ENCODE results near the gene GMPR2.

Gene GMPR2

DNA sequence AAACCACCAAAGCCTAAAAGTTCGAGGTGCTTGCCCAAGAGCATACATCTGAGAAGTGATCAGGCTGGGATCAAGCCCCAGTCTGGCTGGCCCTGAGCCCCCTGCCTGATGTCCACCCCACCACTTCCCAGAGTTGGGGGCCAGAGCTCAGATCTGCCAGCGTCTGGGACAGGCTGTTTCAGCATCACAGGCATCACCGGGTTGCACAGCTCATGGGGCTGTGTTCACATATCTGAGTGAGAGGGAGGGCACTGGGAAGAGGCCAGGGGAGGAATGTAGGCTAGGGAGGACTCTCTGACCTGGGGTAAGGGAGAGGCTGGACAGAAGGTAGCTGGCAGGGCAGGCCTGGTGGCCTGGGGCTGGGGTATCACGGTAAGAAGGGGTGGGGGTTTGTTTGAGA, 24.2 kb downstream of the GMPR2 start:
- TF ChIP-seq, protein P1, sequence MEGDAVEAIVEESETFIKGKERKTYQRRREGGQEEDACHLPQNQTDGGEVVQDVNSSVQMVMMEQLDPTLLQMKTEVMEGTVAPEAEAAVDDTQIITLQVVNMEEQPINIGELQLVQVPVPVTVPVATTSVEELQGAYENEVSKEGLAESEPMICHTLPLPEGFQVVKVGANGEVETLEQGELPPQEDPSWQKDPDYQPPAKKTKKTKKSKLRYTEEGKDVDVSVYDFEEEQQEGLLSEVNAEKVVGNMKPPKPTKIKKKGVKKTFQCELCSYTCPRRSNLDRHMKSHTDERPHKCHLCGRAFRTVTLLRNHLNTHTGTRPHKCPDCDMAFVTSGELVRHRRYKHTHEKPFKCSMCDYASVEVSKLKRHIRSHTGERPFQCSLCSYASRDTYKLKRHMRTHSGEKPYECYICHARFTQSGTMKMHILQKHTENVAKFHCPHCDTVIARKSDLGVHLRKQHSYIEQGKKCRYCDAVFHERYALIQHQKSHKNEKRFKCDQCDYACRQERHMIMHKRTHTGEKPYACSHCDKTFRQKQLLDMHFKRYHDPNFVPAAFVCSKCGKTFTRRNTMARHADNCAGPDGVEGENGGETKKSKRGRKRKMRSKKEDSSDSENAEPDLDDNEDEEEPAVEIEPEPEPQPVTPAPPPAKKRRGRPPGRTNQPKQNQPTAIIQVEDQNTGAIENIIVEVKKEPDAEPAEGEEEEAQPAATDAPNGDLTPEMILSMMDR (IDR thresholded peaks at IDR 0.05; ENCODE audit: low read depth, low read length): no peak
- no peak overlapping the region for H3K4me3 ChIP-seq (ENCODE audit: low read depth, low read length)
- DNase-seq: no peak
- H3K27ac ChIP-seq: no peak overlapping the region
- H3K9me3 ChIP-seq (ENCODE audit: severe bottlenecking): no peaks in the 10 kb centered on the region
- no peaks in the 10 kb centered on the region; the same call in 1 of the 2 replicates for H3K36me3 ChIP-seq
- no peaks in the 10 kb centered on the region for H3K27me3 ChIP-seq (ENCODE audit: insufficient read depth, low read depth, severe bottlenecking)

- Histone ChIP-seq H3K27me3 (ENCODE audit: insufficient read depth, low read depth, severe bottlenecking) (no peaks in the 10 kb centered on the region), H3K36me3 (no peaks in the 10 kb centered on the region; the same call in 1 of the 2 replicates), H3K9me3 (ENCODE audit: severe bottlenecking) (no peaks in the 10 kb centered on the region), H3K27ac (no peak overlapping the region), H3K4me3 (ENCODE audit: low read depth, low read length) (no peak overlapping the region)
- TF ChIP-seq, protein P1 (IDR thresholded peaks at IDR 0.05; ENCODE audit: low read depth, low read length): no peak
- no peak for DNase-seq
These were observed 25.4 kb downstream of the GMPR2 start for GRCh38 chr14:24258119-24258518.

DNA sequence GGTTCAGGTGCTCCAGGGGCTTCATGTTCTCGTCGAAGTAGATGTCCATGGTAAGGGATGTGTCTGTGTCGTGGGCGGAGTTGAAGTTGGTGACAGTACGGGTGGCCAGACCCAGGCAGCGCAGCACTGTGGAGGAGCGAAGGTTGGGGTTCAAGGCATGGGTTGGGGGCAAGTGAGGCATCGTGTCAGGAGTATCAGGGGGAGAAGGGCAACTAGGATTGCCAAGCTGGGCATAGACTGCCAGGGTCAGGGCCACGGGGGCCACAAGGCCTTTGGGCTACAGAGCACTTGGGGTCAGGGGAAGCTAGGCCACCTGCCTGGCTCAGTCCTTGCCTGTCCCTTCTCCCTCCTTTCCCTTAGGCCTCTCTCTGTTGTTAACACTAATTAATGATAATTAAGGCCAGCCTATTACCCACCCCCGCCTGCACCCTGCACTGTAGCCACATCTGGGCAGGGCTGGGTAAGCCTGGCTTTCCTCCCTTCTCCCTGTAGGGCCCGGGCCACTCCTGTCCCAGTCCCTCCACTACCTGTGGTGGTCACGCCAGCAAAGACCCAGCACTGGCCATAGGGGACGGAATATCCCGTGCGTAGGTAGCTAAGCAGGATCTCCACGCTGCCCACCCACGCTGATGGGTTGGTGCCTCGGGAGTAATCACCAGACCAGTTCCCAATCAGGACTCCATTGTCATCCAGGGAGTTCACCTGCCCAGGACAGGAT, 26.0 kb downstream of the GMPR2 start:
- Histone ChIP-seq H3K4me3 (ENCODE audit: low read depth, low read length) (no peak overlapping the region), H3K27ac (no peak overlapping the region)

GRCh38 chr14:24259282-24260025, 26.7 kb downstream of the GMPR2 start:
- Histone ChIP-seq H3K9me3 (ENCODE audit: severe bottlenecking) (no peaks in the 10 kb centered on the region), H3K36me3 (no peaks in the 10 kb centered on the region; the same call in 1 of the 2 replicates), H3K27ac (no peak overlapping the region), H3K4me3 (ENCODE audit: low read depth, low read length) (no peak overlapping the region), H3K27me3 (ENCODE audit: insufficient read depth, low read depth, severe bottlenecking) (no peaks in the 10 kb centered on the region)
- TF ChIP-seq, protein P1 (IDR thresholded peaks at IDR 0.05; ENCODE audit: low read depth, low read length): no peak
- DNase-seq: no peak

More for the DNA sequence above, 26.0 kb downstream of the GMPR2 start:
- no peak for DNase-seq
- Histone ChIP-seq H3K9me3 (ENCODE audit: severe bottlenecking) (no peaks in the 10 kb centered on the region), H3K27me3 (ENCODE audit: insufficient read depth, low read depth, severe bottlenecking) (no peaks in the 10 kb centered on the region), H3K36me3 (no peaks in the 10 kb centered on the region; the same call in 1 of the 2 replicates)
- TF ChIP-seq, protein P1 (IDR thresholded peaks at IDR 0.05; ENCODE audit: low read depth, low read length): no peak

DNA sequence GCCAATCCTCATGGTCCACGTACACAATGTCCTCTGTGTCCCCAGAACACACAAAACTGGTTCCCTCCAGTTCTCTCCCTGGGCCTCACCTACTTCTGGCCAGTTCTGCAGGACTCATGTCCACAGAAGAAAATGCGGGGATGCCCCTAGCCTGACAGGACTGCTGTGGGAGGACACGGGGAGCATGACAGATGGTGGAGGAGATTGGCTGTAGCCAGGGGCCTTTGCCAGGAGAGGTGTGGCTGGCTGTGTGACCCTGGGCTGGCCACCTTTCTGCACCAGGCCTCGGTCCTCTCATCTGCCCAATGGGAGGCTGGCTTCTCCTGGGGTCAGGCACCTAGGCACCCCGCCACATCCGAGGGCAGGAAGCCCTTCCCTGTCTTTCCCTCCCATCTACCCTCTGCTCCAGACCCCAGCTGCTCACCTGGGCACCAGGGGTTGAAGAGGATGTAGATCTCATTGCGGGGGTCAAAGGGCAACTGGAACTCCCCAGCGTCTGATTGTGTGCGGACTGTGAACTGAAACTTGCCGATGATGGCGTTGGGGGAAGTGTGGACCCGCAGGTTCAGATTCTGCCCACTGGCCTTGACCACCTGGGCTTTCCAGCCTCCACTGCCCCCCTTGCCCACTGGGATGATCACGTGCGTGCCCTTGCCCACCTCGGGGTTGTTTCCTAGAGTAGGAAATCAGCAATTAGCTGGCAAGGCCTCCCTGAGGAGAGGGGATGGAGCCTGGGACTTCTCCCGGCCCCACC, 27.5 kb downstream of the GMPR2 start:
- Histone ChIP-seq H3K4me3 (ENCODE audit: low read depth, low read length) (no peak overlapping the region), H3K36me3 (no peaks in the 10 kb centered on the region), H3K27ac (no peak overlapping the region), H3K9me3 (ENCODE audit: severe bottlenecking) (no peaks in the 10 kb centered on the region), H3K27me3 (ENCODE audit: insufficient read depth, low read depth, severe bottlenecking) (no peaks in the 10 kb centered on the region)
- TF ChIP-seq, protein P1 (IDR thresholded peaks at IDR 0.05; ENCODE audit: low read depth, low read length): no peak
- no peak for DNase-seq

Data from WERI-Rb-1 (cell line).